PFSK-1 (cell line): ENCODE data around the gene FOXO6.

ENCODE experiments used
- FOXP2 ChIP-seq: optimal IDR thresholded peaks from 2 replicates; pipeline ENCODE3; 2011; ENCODE audit warnings: borderline replicate concordance, control low read depth, inconsistent platforms; ENCODE audit not compliant: insufficient read depth; ENCODE audit errors: extremely low read length, extremely low read depth
- POLR2AphosphoS5 ChIP-seq: IDR thresholded peaks from 2 replicates; pipeline ENCODE4 v1.6.1; 2012; ENCODE audit warnings: low read depth, mild to moderate bottlenecking, control low read depth, low read length, moderate library complexity
- REST ChIP-seq, 2 experiments: IDR thresholded peaks; 2 replicates each; pipeline versions ENCODE4 v1.6.1 to v1.8.0; 2011 to 2012; ENCODE audit warnings: low read depth in 2 of 2, low read length in 2 of 2, control low read depth in 1 of 2, inconsistent platforms in 1 of 2, mild to moderate bottlenecking in 1 of 2, moderate library complexity in 1 of 2; ENCODE audit not compliant: insufficient read depth in 1 of 2
- SIN3A ChIP-seq: IDR thresholded peaks from 2 replicates; pipeline ENCODE4 v1.6.1; 2012; ENCODE audit warnings: mild to moderate bottlenecking, low read length, moderate library complexity, borderline replicate concordance; ENCODE audit not compliant: insufficient read depth
- TAF1 ChIP-seq: IDR thresholded peaks from 2 replicates; pipeline ENCODE4 v1.6.1; 2012; ENCODE audit warnings: low read length, control low read depth, borderline replicate concordance; ENCODE audit not compliant: insufficient read depth

- TF ChIP-seq POLR2AphosphoS5 (no peak), REST (IDR thresholded peaks at IDR 0.05; ENCODE audit: insufficient read depth in 1 of 2, low read depth in 2 of 2, low read length in 2 of 2) (no peak), TAF1 (no peak), SIN3A (no peak), FOXP2 (no peak)
Observed at GRCh38 chr1:41414716-41415306, 53.6 kb downstream of the FOXO6 start.
